ENCODE measurements around the gene RTL10.

DNA sequence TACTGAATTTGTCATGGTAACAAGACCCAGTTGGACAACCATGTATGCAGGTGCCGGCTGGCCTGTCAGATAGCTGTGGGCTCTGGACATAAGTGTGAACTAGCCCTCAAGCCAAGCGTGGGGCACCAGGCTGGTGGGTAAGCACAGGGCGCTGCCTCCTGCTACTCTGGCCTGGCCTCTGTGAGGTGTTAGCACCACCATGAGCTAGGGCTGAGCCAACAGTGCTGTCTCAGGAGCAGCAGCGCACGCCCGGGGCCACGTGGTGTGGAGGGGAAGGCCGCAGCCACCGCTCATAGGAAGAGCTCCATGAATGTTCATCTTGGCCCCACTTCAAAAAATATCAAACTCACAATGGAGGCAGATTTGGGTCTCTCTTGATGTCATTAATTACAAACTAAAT is 35.3 kb upstream of the RTL10 start:
- TF ChIP-seq NFRKB (IDR thresholded peaks at IDR 0.05): no peak
- no peak for TF ChIP-seq TARDBP (IDR thresholded peaks at IDR 0.05)
- no peak for TF ChIP-seq SUZ12 (IDR thresholded peaks at IDR 0.05)
- no peak for TF ChIP-seq BHLHE40 (IDR thresholded peaks at IDR 0.05; ENCODE audit: borderline replicate concordance)
- TF ChIP-seq ZNF384 (IDR thresholded peaks at IDR 0.05): no peak
- TF ChIP-seq SP1 (IDR thresholded peaks at IDR 0.05): no peak
- no peak for TF ChIP-seq FOXM1 (IDR thresholded peaks at IDR 0.05; ENCODE audit: borderline replicate concordance)
- TF ChIP-seq ARNT (IDR thresholded peaks at IDR 0.05): no peak
- TF ChIP-seq, protein P1, sequence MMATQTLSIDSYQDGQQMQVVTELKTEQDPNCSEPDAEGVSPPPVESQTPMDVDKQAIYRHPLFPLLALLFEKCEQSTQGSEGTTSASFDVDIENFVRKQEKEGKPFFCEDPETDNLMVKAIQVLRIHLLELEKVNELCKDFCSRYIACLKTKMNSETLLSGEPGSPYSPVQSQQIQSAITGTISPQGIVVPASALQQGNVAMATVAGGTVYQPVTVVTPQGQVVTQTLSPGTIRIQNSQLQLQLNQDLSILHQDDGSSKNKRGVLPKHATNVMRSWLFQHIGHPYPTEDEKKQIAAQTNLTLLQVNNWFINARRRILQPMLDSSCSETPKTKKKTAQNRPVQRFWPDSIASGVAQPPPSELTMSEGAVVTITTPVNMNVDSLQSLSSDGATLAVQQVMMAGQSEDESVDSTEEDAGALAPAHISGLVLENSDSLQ (IDR thresholded peaks at IDR 0.05): no peak
- TF ChIP-seq FOXA1 (IDR thresholded peaks at IDR 0.05): no peak
- TF ChIP-seq FOXK2 (IDR thresholded peaks at IDR 0.05): no peak
- TF ChIP-seq LEF1 (IDR thresholded peaks at IDR 0.05; ENCODE audit: borderline replicate concordance): no peak
- no peak for TF ChIP-seq CTBP1 (IDR thresholded peaks at IDR 0.05; ENCODE audit: borderline replicate concordance)

All from HEK293T (cell line).